Measurements from ENCODE around the gene SLC29A4.
"Not testable (repeated sequence)": the region's sequence is repeated elsewhere in the genome, so short reads cannot be mapped to it uniquely, and the experiment has no call there.

Gene SLC29A4

GRCh38 chr7:5322621-5323410 is 40.1 kb downstream of the SLC29A4 start:
- H3K4me3 ChIP-seq (ENCODE audit: low read length) = no peak overlapping the region
- no peak overlapping the region for H3K27ac ChIP-seq (ENCODE audit: low read length)
- no peak overlapping the region for H3K9ac ChIP-seq (ENCODE audit: low read depth, low read length)
- H3K27me3 ChIP-seq (ENCODE audit: insufficient read depth, low read length) = no peaks in the 10 kb centered on the region
- H3K4me1 ChIP-seq (ENCODE audit: insufficient read depth, low read length) = no peaks in the 10 kb centered on the region
- no peaks in the 10 kb centered on the region for H3K36me3 ChIP-seq (ENCODE audit: insufficient read depth, low read depth, low read length)
- no peaks in the 10 kb centered on the region; the same call in 1 of the 2 replicates for H3K9me3 ChIP-seq (ENCODE audit: insufficient read depth, low read depth, low read length)

GRCh38 chr7:5323800-5324781 is 41.3 kb downstream of the SLC29A4 start:
- H3K9ac ChIP-seq (ENCODE audit: low read depth, low read length); H3K36me3 ChIP-seq (ENCODE audit: insufficient read depth, low read depth, low read length); H3K27me3 ChIP-seq (ENCODE audit: insufficient read depth, low read length); H3K9me3 ChIP-seq (ENCODE audit: insufficient read depth, low read depth, low read length); H3K27ac ChIP-seq (ENCODE audit: low read length); H3K4me3 ChIP-seq (ENCODE audit: low read length); H3K4me1 ChIP-seq (ENCODE audit: insufficient read depth, low read length): not testable (repeated sequence)

GRCh38 chr7:5324961-5325360 is 42.2 kb downstream of the SLC29A4 start:
- H3K9ac ChIP-seq (ENCODE audit: low read depth, low read length) = no peak overlapping the region
- H3K27ac ChIP-seq (ENCODE audit: low read length) = no peak overlapping the region
- no peaks in the 10 kb centered on the region for H3K36me3 ChIP-seq (ENCODE audit: insufficient read depth, low read depth, low read length)
- no peaks in the 10 kb centered on the region for H3K4me1 ChIP-seq (ENCODE audit: insufficient read depth, low read length)
- H3K9me3 ChIP-seq (ENCODE audit: insufficient read depth, low read depth, low read length) = no peaks in the 10 kb centered on the region
- H3K27me3 ChIP-seq (ENCODE audit: insufficient read depth, low read length) = no peaks in the 10 kb centered on the region
- no peak overlapping the region for H3K4me3 ChIP-seq (ENCODE audit: low read length)

- no peak overlapping the region for H3K27ac ChIP-seq (ENCODE audit: low read length)
- H3K4me1 ChIP-seq (ENCODE audit: insufficient read depth, low read length) = no peaks in the 10 kb centered on the region
- H3K27me3 ChIP-seq (ENCODE audit: insufficient read depth, low read length) = no peaks in the 10 kb centered on the region
- no peaks in the 10 kb centered on the region for H3K9me3 ChIP-seq (ENCODE audit: insufficient read depth, low read depth, low read length)
- H3K36me3 ChIP-seq (ENCODE audit: insufficient read depth, low read depth, low read length) = no peaks in the 10 kb centered on the region
- H3K9ac ChIP-seq (ENCODE audit: low read depth, low read length) = no peak overlapping the region
- H3K4me3 ChIP-seq (ENCODE audit: low read length) = no peak overlapping the region
These were observed 47.5 kb downstream of the SLC29A4 start for GRCh38 chr7:5330288-5330687.

GRCh38 chr7:5332579-5332978 is 49.8 kb downstream of the SLC29A4 start:
- Histone ChIP-seq H3K36me3 (ENCODE audit: insufficient read depth, low read depth, low read length) (no peaks in the 10 kb centered on the region; the same call in 1 of the 2 replicates), H3K4me1 (ENCODE audit: insufficient read depth, low read length) (no peaks in the 10 kb centered on the region), H3K9ac (ENCODE audit: low read depth, low read length) (no peak overlapping the region), H3K27ac (ENCODE audit: low read length) (no peak overlapping the region), H3K4me3 (ENCODE audit: low read length) (no peak overlapping the region), H3K27me3 (ENCODE audit: insufficient read depth, low read length) (no peaks in the 10 kb centered on the region), H3K9me3 (ENCODE audit: insufficient read depth, low read depth, low read length) (no peaks in the 10 kb centered on the region)

- no peak overlapping the region for H3K4me3 ChIP-seq (ENCODE audit: low read length)
- H3K9me3 ChIP-seq (ENCODE audit: insufficient read depth, low read depth, low read length) = no peaks in the 10 kb centered on the region
- no peaks in the 10 kb centered on the region for H3K27me3 ChIP-seq (ENCODE audit: insufficient read depth, low read length)
- no peaks in the 10 kb centered on the region for H3K4me1 ChIP-seq (ENCODE audit: insufficient read depth, low read length)
- no peak overlapping the region for H3K27ac ChIP-seq (ENCODE audit: low read length)
- no peaks in the 10 kb centered on the region; the same call in 1 of the 2 replicates for H3K36me3 ChIP-seq (ENCODE audit: insufficient read depth, low read depth, low read length)
- no peak overlapping the region for H3K9ac ChIP-seq (ENCODE audit: low read depth, low read length)
These were observed 50.6 kb downstream of the SLC29A4 start for GRCh38 chr7:5333121-5334045.

GRCh38 chr7:5334671-5335070 is 51.9 kb downstream of the SLC29A4 start:
- Histone ChIP-seq H3K4me1 (ENCODE audit: insufficient read depth, low read length) (no peaks in the 10 kb centered on the region), H3K27ac (ENCODE audit: low read length) (no peak overlapping the region), H3K9ac (ENCODE audit: low read depth, low read length) (no peak overlapping the region), H3K27me3 (ENCODE audit: insufficient read depth, low read length) (no peaks in the 10 kb centered on the region), H3K9me3 (ENCODE audit: insufficient read depth, low read depth, low read length) (no peaks in the 10 kb centered on the region), H3K4me3 (ENCODE audit: low read length) (no peak overlapping the region), H3K36me3 (ENCODE audit: insufficient read depth, low read depth, low read length) (no peaks in the 10 kb centered on the region; the same call in 1 of the 2 replicates)

GRCh38 chr7:5337047-5337446 is 54.3 kb downstream of the SLC29A4 start:
- H3K9ac ChIP-seq (ENCODE audit: low read depth, low read length) = no peak overlapping the region
- H3K4me1 ChIP-seq (ENCODE audit: insufficient read depth, low read length) = no peaks in the 10 kb centered on the region
- H3K27me3 ChIP-seq (ENCODE audit: insufficient read depth, low read length) = no peaks in the 10 kb centered on the region
- H3K4me3 ChIP-seq (ENCODE audit: low read length) = no peak overlapping the region
- H3K36me3 ChIP-seq (ENCODE audit: insufficient read depth, low read depth, low read length) = peaks cover 4% of the 10 kb centered on the region; the same call in 1 of the 2 replicates
- no peak overlapping the region for H3K27ac ChIP-seq (ENCODE audit: low read length)
- no peaks in the 10 kb centered on the region for H3K9me3 ChIP-seq (ENCODE audit: insufficient read depth, low read depth, low read length)

GRCh38 chr7:5339955-5340354 is 57.2 kb downstream of the SLC29A4 start:
- Histone ChIP-seq H3K27me3 (ENCODE audit: insufficient read depth, low read length) (no peaks in the 10 kb centered on the region), H3K4me3 (ENCODE audit: low read length) (no peak overlapping the region), H3K9ac (ENCODE audit: low read depth, low read length) (no peak overlapping the region), H3K36me3 (ENCODE audit: insufficient read depth, low read depth, low read length) (peaks cover 20% of the 10 kb centered on the region), H3K4me1 (ENCODE audit: insufficient read depth, low read length) (no peaks in the 10 kb centered on the region), H3K9me3 (ENCODE audit: insufficient read depth, low read depth, low read length) (no peaks in the 10 kb centered on the region), H3K27ac (ENCODE audit: low read length) (no peak overlapping the region)

- Histone ChIP-seq H3K4me3 (ENCODE audit: low read length) (no peak overlapping the region), H3K27me3 (ENCODE audit: insufficient read depth, low read length) (no peaks in the 10 kb centered on the region; the same call in 1 of the 2 replicates), H3K4me1 (ENCODE audit: insufficient read depth, low read length) (no peaks in the 10 kb centered on the region), H3K9me3 (ENCODE audit: insufficient read depth, low read depth, low read length) (no peaks in the 10 kb centered on the region), H3K9ac (ENCODE audit: low read depth, low read length) (no peak overlapping the region), H3K36me3 (ENCODE audit: insufficient read depth, low read depth, low read length) (peaks cover 20% of the 10 kb centered on the region), H3K27ac (ENCODE audit: low read length) (no peak overlapping the region)
These were observed 59.9 kb downstream of the SLC29A4 start for GRCh38 chr7:5342631-5343030.

- Histone ChIP-seq H3K27ac (ENCODE audit: low read length) (no peak overlapping the region), H3K9me3 (ENCODE audit: insufficient read depth, low read depth, low read length) (no peaks in the 10 kb centered on the region), H3K27me3 (ENCODE audit: insufficient read depth, low read length) (peaks cover 11% of the 10 kb centered on the region; the same call in 1 of the 2 replicates), H3K9ac (ENCODE audit: low read depth, low read length) (no peak overlapping the region), H3K4me3 (ENCODE audit: low read length) (no peak overlapping the region), H3K4me1 (ENCODE audit: insufficient read depth, low read length) (no peaks in the 10 kb centered on the region), H3K36me3 (ENCODE audit: insufficient read depth, low read depth, low read length) (peaks cover 20% of the 10 kb centered on the region)
These were observed 61.1 kb downstream of the SLC29A4 start for GRCh38 chr7:5343884-5344283.

Measured in iPS-20b (cell line).